Retinal pigment epithelial cell (primary cell): ENCODE data around the gene MYRIP.

Experiments
- DNase-seq: peaks from one replicate; pipeline ENCODE4 v3.0.0-alpha.2; 2010; ENCODE audit warnings: low read depth
- H3K4me3 ChIP-seq: 2 replicates; pipeline ENCODE4 v1.5.1; 2011; ENCODE audit warnings: mild to moderate bottlenecking, low read length, control low read depth, moderate library complexity
- CTCF ChIP-seq: conservative IDR thresholded peaks from 2 replicates; pipeline ENCODE4 v1.5.1; 2011; ENCODE audit warnings: low read depth, low read length, control low read depth, inconsistent platforms

MYRIP gene

DNA sequence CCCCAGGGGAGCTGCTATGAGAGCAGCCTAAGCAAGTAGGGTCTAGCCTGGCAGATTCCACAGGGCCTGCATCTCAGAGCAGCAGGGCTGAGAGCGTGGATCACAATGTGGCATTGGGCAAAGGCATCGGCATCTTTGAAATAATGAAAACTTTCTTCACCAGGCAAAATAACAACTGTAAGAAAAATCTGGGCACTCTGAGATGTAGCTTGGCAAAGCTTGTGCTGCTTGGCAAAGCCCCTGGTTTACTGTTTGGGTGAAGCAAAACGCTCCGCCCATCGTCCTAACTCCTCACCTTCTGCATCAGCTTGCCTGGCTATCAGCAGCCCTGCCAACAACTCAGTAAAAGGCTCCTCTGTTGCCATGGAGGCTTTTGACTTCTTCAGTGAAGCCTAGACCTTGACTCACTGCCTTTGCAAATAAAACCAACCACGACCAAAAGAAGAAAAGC, 287.3 kb downstream of the MYRIP start:
- DNase-seq = no peak
- H3K4me3 ChIP-seq = no peak overlapping the region
- TF ChIP-seq CTCF = no peak

DNA sequence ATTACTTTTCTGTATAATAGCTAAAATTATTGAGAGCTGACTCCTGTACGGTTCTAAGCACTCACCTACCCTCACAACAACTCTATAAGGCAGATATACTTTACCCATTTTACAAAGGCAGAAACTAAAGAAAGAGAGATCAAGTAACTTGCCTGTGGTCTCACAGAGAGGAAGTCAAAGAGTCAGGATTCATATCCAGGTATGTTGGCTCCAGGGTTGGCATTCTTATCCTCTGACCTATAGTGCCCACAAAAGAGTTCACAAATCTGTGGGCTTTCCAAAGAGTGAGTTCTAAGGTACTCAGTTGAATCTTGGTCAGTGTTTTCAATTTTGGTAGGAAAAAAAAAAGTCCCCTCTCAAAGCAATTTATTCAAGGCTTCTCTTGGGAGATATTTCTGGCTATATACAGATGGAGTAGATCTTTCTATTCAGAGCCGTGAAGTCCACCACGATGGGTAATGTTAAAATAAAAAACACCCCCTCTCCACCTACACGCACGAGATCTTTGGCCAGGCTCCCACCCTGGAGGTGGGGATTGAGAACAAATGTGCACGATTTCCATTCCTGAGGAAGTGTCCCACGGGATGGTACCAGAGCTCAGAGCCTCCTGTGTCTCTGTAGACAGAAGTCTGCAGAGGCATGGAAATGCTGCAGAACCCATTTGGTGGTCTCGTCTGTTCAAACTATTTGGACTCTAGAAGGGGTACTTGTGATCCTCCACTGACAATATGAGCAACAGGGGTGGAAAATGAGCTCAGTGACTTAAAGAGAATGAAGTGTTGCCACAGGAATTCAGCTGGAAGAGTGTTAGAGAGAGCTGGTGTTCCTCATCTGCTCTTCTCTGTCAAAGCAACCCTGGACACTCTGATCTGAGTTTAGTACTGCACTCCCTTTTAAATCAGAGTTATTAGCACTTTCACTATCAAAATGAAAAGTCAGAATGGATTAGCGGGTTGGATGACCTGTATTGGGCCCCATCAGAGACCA, 288.0 kb downstream of the MYRIP start:
- no peak overlapping the region for H3K4me3 ChIP-seq
- TF ChIP-seq CTCF = no peak

DNA sequence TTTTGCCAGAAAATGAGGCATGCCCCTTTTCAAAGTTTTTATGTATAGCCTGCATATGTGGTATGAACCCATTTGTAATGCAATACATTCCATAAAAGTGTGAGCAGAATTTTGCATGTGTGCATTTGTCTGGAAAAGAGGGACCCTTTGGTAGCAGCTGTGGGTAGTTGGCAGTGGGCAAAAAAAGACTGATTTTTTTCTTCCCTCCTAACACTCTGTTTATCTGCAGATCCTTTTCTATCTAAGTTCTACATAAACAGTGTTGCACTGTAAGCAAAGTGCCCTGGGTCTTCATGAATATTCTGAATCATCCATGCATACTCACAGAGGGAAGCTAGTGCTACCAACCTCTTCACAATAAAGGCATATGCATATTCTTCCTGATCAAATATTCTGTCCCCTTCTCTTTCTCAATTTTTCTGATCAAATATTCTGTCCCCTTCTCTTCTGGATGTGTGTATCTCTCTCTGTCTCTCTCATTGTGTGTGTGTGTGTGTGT, 288.9 kb downstream of the MYRIP start:
- DNase-seq = no peak
- no peak overlapping the region for H3K4me3 ChIP-seq
- TF ChIP-seq CTCF = no peak

More for the DNA sequence above, 288.0 kb downstream of the MYRIP start:
- no peak for DNase-seq

- no peak overlapping the region for H3K4me3 ChIP-seq
- no peak for DNase-seq
- no peak for TF ChIP-seq CTCF
Measured at GRCh38 chr3:40099871-40100270, 290.5 kb downstream of the MYRIP start.

DNA sequence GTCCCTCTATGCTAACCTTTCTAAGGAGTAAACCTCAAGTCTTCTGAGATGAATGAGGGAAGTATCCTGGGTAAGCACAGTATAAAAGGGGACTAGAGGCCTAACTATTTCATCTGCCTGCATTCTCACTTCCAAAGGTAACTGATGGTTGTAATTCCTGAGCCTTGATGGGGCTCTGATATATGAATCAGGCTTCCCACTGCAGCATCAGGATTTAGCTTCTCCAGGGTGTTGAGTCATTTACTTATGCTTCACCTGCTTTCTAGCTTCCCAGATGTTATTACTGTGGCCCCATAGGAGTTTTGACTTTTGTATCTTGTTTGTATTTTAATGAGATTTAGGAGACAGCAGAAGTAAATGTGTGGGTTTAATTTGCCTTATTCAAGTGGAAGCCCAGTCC, 292.8 kb downstream of the MYRIP start:
- TF ChIP-seq CTCF = no peak
- no peak overlapping the region for H3K4me3 ChIP-seq
- no peak for DNase-seq

DNA sequence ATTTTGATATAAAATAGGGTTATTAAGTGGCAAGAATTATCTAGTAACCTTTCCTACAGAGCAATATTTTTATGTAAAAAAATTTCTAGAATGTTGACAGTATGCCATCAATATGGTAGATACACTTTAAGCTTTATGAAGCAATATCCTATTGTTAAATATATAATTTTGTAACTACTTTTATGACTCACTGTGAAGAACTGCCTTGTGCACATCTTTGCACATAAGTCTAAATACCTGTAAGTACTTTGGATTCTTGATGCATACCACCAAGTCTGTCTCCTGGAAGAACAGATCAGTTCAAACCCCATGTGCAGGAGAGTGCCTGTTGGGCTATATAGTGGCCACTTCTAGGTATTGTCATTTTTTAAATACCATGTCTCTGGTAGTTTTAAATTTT, 294.4 kb downstream of the MYRIP start:
- DNase-seq = no peak
- no peak for TF ChIP-seq CTCF
- H3K4me3 ChIP-seq = no peak overlapping the region

GRCh38 chr3:40104441-40104840, 295.0 kb downstream of the MYRIP start:
- no peak for DNase-seq

More at GRCh38 chr3:40104441-40104840, 295.0 kb downstream of the MYRIP start:
- H3K4me3 ChIP-seq = no peak overlapping the region
- TF ChIP-seq CTCF = no peak
